Measurements from ENCODE around the gene RPRML. TPM values are rescaled to one million over a fixed set of nuclear protein-coding genes. Genes with fewer than 3 reads are reported as not detected.

RPRML gene
- total RNA-seq, 1 experiment from 2014 or later, result 4.7 TPM

DNA sequence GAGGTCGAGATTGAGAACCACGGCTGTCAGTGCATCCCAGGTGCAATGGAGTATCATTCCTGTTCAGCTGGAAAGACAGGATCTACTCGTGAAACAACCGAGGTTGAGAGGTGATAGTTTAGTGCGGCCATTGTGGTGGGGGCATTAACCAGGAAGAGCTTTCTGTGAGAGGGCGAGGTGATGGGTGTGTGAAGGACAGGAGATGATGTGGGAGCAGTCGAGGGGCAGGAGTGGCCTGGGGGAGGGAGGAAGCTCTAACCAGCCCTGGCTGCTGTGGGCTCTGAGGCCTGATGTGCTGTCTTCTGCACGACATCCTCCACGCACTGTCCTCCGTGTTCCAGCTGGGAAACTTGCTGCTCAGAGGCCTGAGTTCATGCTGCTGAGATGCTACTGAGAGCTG, 34.1 kb downstream of the RPRML start:
- ATAC-seq (no peak), DNase-seq (ENCODE audit: low spot score) (no peak)
- ChIA-PET CTCF (interaction anchor here (0.5 to 8.4 kb wide), 4 partner anchors 32 to 411 kb away, joined by 4 to 118 read pairs (median 48); partner anchors contain the start of gene RPRML), POLR2A (no interaction called here)
- peaks cover 40% of the 10 kb centered on the region for H3K4me1 Mint-ChIP-seq
- no peaks in the 10 kb centered on the region for H3K9me3 Mint-ChIP-seq
- no peak overlapping the region for H3K27ac Mint-ChIP-seq
- no peak overlapping the region for H3K4me3 Mint-ChIP-seq
- TF ChIP-seq TEAD1 (CRISPR knock-in tag; IDR thresholded peaks at IDR 0.05), result no peak
- TF ChIP-seq CBFB (CRISPR knock-in tag; IDR thresholded peaks at IDR 0.05; ENCODE audit: low read depth), result no peak
- TF ChIP-seq, protein P1, sequence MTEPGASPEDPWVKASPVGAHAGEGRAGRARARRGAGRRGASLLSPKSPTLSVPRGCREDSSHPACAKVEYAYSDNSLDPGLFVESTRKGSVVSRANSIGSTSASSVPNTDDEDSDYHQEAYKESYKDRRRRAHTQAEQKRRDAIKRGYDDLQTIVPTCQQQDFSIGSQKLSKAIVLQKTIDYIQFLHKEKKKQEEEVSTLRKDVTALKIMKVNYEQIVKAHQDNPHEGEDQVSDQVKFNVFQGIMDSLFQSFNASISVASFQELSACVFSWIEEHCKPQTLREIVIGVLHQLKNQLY (CRISPR knock-in tag; IDR thresholded peaks at IDR 0.05), result no peak
- TF ChIP-seq NR1H2 (CRISPR knock-in tag; IDR thresholded peaks at IDR 0.05), result no peak
- no peak for TF ChIP-seq MYBL2 (CRISPR knock-in tag; IDR thresholded peaks at IDR 0.05)
- no peak for TF ChIP-seq SOX15 (CRISPR knock-in tag; IDR thresholded peaks at IDR 0.05)
- no peak for TF ChIP-seq ESRRA (CRISPR knock-in tag; IDR thresholded peaks at IDR 0.05; ENCODE audit: borderline replicate concordance)
- no peak for TF ChIP-seq NFYB (CRISPR knock-in tag; conservative IDR thresholded peaks at IDR 0.05; ENCODE audit: low read depth)
- TF ChIP-seq ZNF219 (CRISPR knock-in tag; IDR thresholded peaks at IDR 0.05; ENCODE audit: borderline replicate concordance), result no peak
- TF ChIP-seq, protein P2, sequence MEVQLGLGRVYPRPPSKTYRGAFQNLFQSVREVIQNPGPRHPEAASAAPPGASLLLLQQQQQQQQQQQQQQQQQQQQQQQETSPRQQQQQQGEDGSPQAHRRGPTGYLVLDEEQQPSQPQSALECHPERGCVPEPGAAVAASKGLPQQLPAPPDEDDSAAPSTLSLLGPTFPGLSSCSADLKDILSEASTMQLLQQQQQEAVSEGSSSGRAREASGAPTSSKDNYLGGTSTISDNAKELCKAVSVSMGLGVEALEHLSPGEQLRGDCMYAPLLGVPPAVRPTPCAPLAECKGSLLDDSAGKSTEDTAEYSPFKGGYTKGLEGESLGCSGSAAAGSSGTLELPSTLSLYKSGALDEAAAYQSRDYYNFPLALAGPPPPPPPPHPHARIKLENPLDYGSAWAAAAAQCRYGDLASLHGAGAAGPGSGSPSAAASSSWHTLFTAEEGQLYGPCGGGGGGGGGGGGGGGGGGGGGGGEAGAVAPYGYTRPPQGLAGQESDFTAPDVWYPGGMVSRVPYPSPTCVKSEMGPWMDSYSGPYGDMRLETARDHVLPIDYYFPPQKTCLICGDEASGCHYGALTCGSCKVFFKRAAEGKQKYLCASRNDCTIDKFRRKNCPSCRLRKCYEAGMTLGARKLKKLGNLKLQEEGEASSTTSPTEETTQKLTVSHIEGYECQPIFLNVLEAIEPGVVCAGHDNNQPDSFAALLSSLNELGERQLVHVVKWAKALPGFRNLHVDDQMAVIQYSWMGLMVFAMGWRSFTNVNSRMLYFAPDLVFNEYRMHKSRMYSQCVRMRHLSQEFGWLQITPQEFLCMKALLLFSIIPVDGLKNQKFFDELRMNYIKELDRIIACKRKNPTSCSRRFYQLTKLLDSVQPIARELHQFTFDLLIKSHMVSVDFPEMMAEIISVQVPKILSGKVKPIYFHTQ (CRISPR knock-in tag; IDR thresholded peaks at IDR 0.05), result no peak
- no peak for TF ChIP-seq TP53 (CRISPR knock-in tag; IDR thresholded peaks at IDR 0.05)
- TF ChIP-seq, protein P3, sequence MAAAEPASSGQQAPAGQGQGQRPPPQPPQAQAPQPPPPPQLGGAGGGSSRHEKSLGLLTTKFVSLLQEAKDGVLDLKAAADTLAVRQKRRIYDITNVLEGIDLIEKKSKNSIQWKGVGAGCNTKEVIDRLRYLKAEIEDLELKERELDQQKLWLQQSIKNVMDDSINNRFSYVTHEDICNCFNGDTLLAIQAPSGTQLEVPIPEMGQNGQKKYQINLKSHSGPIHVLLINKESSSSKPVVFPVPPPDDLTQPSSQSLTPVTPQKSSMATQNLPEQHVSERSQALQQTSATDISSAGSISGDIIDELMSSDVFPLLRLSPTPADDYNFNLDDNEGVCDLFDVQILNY (CRISPR knock-in tag; IDR thresholded peaks at IDR 0.05), result no peak
- TF ChIP-seq GTF2I (CRISPR knock-in tag; conservative IDR thresholded peaks at IDR 0.05), result no peak
- H3K36me3 Mint-ChIP-seq, result peaks cover 9% of the 10 kb centered on the region
- H3K27me3 Mint-ChIP-seq (ENCODE audit: low read depth), result no peaks in the 10 kb centered on the region

DNA sequence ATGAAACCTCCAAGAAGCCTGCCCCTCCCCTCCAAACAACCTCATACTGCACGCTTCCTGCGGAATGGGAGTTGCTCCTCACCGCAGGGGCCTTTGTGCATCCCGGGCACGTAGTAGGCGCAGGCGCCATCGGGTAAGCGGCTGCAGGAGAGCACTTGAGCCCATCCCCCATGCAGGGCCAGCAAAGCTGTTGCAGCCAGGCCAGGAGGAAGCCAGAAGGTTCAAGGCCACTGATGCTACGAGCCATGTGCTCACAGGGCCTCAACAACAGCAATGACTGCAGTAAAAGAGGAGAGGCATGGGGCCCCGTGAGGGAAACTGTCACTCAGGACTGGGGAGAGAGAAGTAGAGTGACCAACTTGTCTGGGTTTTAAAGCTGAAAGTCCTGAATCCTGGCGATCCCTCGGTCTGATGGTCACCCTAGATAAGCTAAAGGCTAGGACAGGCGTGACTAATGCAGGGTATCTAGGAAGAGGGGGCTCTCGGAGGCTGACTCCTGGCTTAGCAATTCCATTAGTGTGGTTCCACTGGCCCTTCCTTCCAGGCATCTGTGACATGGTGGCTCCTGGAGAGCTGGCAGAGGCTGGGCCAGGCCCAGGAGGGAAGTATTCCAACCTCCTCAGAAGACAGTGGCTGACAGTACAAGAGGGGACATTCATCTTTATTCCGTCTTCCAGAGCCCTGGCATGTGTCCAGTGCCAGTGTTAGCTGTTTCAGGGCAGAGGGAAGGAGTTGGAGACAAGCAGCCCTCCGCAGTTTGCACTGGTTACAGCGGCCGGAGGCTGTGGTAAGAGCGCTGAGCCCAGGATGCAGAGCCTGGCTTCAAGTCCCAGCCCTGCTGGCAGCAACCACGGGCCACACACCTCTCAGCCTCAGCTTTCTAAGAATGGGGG, 35.3 kb downstream of the RPRML start:
- no peak overlapping the region for H3K4me3 Mint-ChIP-seq
- POLR2A ChIA-PET, result interaction anchor here (0.6 kb wide), 1 partner anchor 37 kb away, joined by 3 read pairs; no protein-coding TSS in a partner anchor
- TF ChIP-seq, protein P4, sequence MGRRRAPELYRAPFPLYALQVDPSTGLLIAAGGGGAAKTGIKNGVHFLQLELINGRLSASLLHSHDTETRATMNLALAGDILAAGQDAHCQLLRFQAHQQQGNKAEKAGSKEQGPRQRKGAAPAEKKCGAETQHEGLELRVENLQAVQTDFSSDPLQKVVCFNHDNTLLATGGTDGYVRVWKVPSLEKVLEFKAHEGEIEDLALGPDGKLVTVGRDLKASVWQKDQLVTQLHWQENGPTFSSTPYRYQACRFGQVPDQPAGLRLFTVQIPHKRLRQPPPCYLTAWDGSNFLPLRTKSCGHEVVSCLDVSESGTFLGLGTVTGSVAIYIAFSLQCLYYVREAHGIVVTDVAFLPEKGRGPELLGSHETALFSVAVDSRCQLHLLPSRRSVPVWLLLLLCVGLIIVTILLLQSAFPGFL (CRISPR knock-in tag; IDR thresholded peaks at IDR 0.05; ENCODE audit: borderline replicate concordance), result peak; percentile 22; the same call in 1 of the 2 replicates
- TF ChIP-seq, protein P5, sequence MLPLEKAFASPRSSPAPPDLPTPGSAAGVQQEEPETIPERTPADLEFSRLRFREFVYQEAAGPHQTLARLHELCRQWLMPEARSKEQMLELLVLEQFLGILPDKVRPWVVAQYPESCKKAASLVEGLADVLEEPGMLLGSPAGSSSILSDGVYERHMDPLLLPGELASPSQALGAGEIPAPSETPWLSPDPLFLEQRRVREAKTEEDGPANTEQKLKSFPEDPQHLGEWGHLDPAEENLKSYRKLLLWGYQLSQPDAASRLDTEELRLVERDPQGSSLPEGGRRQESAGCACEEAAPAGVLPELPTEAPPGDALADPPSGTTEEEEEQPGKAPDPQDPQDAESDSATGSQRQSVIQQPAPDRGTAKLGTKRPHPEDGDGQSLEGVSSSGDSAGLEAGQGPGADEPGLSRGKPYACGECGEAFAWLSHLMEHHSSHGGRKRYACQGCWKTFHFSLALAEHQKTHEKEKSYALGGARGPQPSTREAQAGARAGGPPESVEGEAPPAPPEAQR (CRISPR knock-in tag; IDR thresholded peaks at IDR 0.05), result no peak
- TF ChIP-seq, protein P6, sequence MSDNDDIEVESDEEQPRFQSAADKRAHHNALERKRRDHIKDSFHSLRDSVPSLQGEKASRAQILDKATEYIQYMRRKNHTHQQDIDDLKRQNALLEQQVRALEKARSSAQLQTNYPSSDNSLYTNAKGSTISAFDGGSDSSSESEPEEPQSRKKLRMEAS (CRISPR knock-in tag; IDR thresholded peaks at IDR 0.05), result peak; percentile 70
- TF ChIP-seq GABPB1 (CRISPR knock-in tag; IDR thresholded peaks at IDR 0.05) (peak; percentile 88), FOXJ3 (CRISPR knock-in tag; IDR thresholded peaks at IDR 0.05; ENCODE audit: borderline replicate concordance) (no peak)
- TF ChIP-seq, protein P7, sequence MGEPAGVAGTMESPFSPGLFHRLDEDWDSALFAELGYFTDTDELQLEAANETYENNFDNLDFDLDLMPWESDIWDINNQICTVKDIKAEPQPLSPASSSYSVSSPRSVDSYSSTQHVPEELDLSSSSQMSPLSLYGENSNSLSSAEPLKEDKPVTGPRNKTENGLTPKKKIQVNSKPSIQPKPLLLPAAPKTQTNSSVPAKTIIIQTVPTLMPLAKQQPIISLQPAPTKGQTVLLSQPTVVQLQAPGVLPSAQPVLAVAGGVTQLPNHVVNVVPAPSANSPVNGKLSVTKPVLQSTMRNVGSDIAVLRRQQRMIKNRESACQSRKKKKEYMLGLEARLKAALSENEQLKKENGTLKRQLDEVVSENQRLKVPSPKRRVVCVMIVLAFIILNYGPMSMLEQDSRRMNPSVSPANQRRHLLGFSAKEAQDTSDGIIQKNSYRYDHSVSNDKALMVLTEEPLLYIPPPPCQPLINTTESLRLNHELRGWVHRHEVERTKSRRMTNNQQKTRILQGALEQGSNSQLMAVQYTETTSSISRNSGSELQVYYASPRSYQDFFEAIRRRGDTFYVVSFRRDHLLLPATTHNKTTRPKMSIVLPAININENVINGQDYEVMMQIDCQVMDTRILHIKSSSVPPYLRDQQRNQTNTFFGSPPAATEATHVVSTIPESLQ (CRISPR knock-in tag; IDR thresholded peaks at IDR 0.05), result 0 out of 2 replicates have a peak, but pooled peaks have one; percentile 28
- TF ChIP-seq, protein P8, sequence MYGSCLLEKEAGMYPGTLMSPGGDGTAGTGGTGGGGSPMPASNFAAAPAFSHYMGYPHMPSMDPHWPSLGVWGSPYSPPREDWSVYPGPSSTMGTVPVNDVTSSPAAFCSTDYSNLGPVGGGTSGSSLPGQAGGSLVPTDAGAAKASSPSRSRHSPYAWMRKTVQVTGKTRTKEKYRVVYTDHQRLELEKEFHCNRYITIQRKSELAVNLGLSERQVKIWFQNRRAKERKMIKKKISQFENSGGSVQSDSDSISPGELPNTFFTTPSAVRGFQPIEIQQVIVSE (CRISPR knock-in tag; IDR thresholded peaks at IDR 0.05; ENCODE audit: borderline replicate concordance), result no peak
- TF ChIP-seq, protein P9, sequence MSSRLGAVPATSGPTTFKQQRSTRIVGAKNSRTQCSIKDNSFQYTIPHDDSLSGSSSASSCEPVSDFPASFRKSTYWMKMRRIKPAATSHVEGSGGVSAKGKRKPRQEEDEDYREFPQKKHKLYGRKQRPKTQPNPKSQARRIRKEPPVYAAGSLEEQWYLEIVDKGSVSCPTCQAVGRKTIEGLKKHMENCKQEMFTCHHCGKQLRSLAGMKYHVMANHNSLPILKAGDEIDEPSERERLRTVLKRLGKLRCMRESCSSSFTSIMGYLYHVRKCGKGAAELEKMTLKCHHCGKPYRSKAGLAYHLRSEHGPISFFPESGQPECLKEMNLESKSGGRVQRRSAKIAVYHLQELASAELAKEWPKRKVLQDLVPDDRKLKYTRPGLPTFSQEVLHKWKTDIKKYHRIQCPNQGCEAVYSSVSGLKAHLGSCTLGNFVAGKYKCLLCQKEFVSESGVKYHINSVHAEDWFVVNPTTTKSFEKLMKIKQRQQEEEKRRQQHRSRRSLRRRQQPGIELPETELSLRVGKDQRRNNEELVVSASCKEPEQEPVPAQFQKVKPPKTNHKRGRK (CRISPR knock-in tag; IDR thresholded peaks at IDR 0.05; ENCODE audit: borderline replicate concordance), result no peak
- ATAC-seq (peak; percentile 7), DNase-seq (ENCODE audit: low spot score) (peak; percentile 37)
- H3K4me1 Mint-ChIP-seq, result peaks cover 40% of the 10 kb centered on the region
- no peaks in the 10 kb centered on the region for H3K9me3 Mint-ChIP-seq
- CTCF ChIA-PET, result interaction anchor here (0.9 to 8.4 kb wide), 9 partner anchors 8 to 380 kb away, joined by 4 to 118 read pairs (median 12); partner anchors contain the start of genes EFCAB13 and RPRML
- peaks cover 9% of the 10 kb centered on the region for H3K36me3 Mint-ChIP-seq
- H3K27ac Mint-ChIP-seq, result peak overlapping the region; percentile 30; the same call in 1 of the 2 replicates
- H3K27me3 Mint-ChIP-seq (ENCODE audit: low read depth), result no peaks in the 10 kb centered on the region

Data from WTC11 (cell line).